ENCODE measurements around the gene DNASE1. TPM values are rescaled to one million over a fixed set of nuclear protein-coding genes. Genes with fewer than 3 reads are reported as not detected.
A peak's percentile ranks its signal among the peaks of the same experiment; 100 is the strongest.

Gene DNASE1
- total and polyA plus RNA-seq, 9 of the 15 experiments (the other 6 are each of a cell fraction or from before 2014, with no cell fraction given) = 0.53 to 10.1 (median 5.9) TPM

DNA sequence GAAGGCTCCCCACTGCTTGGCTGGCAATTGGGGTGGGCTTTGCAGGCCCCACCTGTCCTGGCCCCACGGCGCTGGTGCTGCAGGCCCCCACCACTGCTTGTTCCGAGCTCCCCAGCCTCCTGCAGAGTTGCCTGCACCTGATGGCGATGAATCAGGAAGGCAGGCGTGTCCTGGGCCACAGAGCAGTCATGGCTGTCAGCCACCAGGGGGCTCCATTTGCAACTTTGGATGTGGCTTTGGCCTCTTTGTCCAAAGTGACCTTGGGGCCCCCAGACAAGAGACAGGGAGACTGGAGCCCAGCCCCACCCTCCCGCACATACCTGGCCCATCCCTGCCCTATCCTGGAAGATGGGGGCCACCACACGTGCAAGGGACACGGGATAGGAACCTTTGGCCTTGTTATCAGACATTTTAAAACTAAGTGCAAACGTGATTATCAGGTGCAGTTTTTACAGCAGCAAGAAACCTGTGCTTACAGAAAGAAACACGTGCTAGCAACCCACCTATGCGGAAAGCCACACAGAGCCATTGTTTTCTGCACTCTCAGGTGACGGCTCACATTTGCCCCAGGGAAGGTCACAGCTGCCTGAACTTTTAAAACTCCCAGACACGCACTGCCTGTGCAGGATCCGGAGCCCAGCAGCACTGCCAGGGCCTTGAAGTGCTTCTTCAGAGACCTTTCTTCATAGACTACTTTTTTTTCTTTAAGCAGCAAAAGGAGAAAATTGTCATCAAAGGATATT lies at the start of gene DNASE1 (continued):
- TF ChIP-seq, protein P1, sequence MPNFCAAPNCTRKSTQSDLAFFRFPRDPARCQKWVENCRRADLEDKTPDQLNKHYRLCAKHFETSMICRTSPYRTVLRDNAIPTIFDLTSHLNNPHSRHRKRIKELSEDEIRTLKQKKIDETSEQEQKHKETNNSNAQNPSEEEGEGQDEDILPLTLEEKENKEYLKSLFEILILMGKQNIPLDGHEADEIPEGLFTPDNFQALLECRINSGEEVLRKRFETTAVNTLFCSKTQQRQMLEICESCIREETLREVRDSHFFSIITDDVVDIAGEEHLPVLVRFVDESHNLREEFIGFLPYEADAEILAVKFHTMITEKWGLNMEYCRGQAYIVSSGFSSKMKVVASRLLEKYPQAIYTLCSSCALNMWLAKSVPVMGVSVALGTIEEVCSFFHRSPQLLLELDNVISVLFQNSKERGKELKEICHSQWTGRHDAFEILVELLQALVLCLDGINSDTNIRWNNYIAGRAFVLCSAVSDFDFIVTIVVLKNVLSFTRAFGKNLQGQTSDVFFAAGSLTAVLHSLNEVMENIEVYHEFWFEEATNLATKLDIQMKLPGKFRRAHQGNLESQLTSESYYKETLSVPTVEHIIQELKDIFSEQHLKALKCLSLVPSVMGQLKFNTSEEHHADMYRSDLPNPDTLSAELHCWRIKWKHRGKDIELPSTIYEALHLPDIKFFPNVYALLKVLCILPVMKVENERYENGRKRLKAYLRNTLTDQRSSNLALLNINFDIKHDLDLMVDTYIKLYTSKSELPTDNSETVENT (CRISPR knock-in tag; IDR thresholded peaks at IDR 0.05) = 0 out of 2 replicates have a peak, but pooled peaks have one; percentile 4
- TF ChIP-seq RB1 (IDR thresholded peaks at IDR 0.05; ENCODE audit: low read depth) = 0 out of 2 replicates have a peak, but pooled peaks have one; percentile 29
- TF ChIP-seq IRF1 (CRISPR knock-in tag; IDR thresholded peaks at IDR 0.05; ENCODE audit: borderline replicate concordance) = no peak
- TF ChIP-seq, protein P2, sequence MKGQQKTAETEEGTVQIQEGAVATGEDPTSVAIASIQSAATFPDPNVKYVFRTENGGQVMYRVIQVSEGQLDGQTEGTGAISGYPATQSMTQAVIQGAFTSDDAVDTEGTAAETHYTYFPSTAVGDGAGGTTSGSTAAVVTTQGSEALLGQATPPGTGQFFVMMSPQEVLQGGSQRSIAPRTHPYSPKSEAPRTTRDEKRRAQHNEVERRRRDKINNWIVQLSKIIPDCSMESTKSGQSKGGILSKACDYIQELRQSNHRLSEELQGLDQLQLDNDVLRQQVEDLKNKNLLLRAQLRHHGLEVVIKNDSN (CRISPR knock-in tag; IDR thresholded peaks at IDR 0.05) = no peak

GRCh38 chr16:3606441-3606840 lies 48.0 kb upstream of the DNASE1 start:
- Histone ChIP-seq H3K9me1 (ENCODE audit: control insufficient read depth, insufficient read depth, low read length) (no peaks in the 10 kb centered on the region), H3K79me2 (ENCODE audit: control insufficient read depth, insufficient read depth, low read length) (peaks cover 12% of the 10 kb centered on the region; the same call in 2 of the 3 replicates), H3K27ac (ENCODE audit: extremely low read depth, low read depth, low read length) (no peak overlapping the region), H3K9ac (ENCODE audit: insufficient read depth in 1 of 2, low read depth in 2 of 2, low read length in 2 of 2) (no peak overlapping the region), H4K20me1 (replicated peaks; ENCODE audit: control insufficient read depth, insufficient read depth, low read length) (no peaks in the 10 kb centered on the region), H3K4me2 (ENCODE audit: insufficient read depth, low read length) (no peak overlapping the region), H3K4me1 (replicated peaks in 1 of 2; ENCODE audit: control insufficient read depth in 2 of 2, insufficient read depth in 2 of 2, low read length in 2 of 2) (peaks cover 10 to 14% of the 10 kb centered on the region in 2 experiments; a peak in 4 of 5 replicates), H3K9me3 (replicated peaks; ENCODE audit: control insufficient read depth, insufficient read depth, low read depth, low read length) (no peaks in the 10 kb centered on the region), H2AFZ (ENCODE audit: low read depth, low read length) (no peak overlapping the region), H3K36me3 (ENCODE audit: control insufficient read depth, insufficient read depth, low read length) (peaks cover 14% of the 10 kb centered on the region; the same call in 2 of the 3 replicates), H3K27me3 (ENCODE audit: control insufficient read depth in 2 of 2, insufficient read depth in 2 of 2, low read length in 2 of 2) (no peaks in the 10 kb centered on the region), H3K4me3 (no peak overlapping the region)
- WGBS (ENCODE audit: insufficient coverage, low coverage, missing lambda C conversion rate) = 90% methylated on average over 8 of the region's 11 CpGs
- no TSS peak for BruUV-seq (replicated peaks)
- FAIRE-seq (no peak), ATAC-seq (no peak), DNase-seq (ENCODE audit: extremely low read depth in 1 of 4, low spot score in 3 of 4) (no peak)
- in situ Hi-C loops (cut with MboI) (no loop called here), intact Hi-C loops (cut with micrococcal nuclease) (no loop called here)
- CTCF ChIA-PET (ENCODE audit: low intra/inter-chr PET ratio) = no interaction called here
- POLR2A ChIA-PET = no interaction called here
- no peak for TF ChIP-seq TRIM24 (IDR thresholded peaks at IDR 0.05)
- no peak for TF ChIP-seq SIX5 (IDR thresholded peaks at IDR 0.05; ENCODE audit: borderline replicate concordance in 1 of 2, insufficient read depth in 1 of 2, low read depth in 1 of 2, low read length in 2 of 2)
- TF ChIP-seq ZC3H11A (IDR thresholded peaks at IDR 0.05; ENCODE audit: low read depth, low read length) = no peak
- TF ChIP-seq ZNF445 (CRISPR knock-in tag; IDR thresholded peaks at IDR 0.05; ENCODE audit: low read depth) = no peak
- TF ChIP-seq, protein P3, sequence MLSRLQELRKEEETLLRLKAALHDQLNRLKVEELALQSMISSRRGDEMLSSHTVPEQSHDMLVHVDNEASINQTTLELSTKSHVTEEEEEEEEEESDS (CRISPR knock-in tag; IDR thresholded peaks at IDR 0.05) = no peak
- TF ChIP-seq E2F8 (IDR thresholded peaks at IDR 0.05; ENCODE audit: low read depth, partially characterized antibody) = no peak
- no peak for TF ChIP-seq ELF4 (CRISPR knock-in tag; IDR thresholded peaks at IDR 0.05)
- TF ChIP-seq ZNF232 (CRISPR knock-in tag; IDR thresholded peaks at IDR 0.05) = no peak
- TF ChIP-seq CBX5 (IDR thresholded peaks at IDR 0.05; ENCODE audit: borderline replicate concordance, low read depth) = no peak
